Breast epithelium (tissue), 4 donors: ENCODE results near the gene VSTM2L. TPM values are rescaled to one million over a fixed set of nuclear protein-coding genes. Genes with fewer than 3 reads are reported as not detected.
A peak's percentile ranks its signal among the peaks of the same experiment; 100 is the strongest.

ENCODE experiments used
- DNase-seq, 2 donors: peaks; one replicate each; pipeline ENCODE4 v3.0.0-alpha.2; 2019; ENCODE audit warnings: low spot score in 2 of 2
- H3K27ac ChIP-seq, 2 donors: fragments of 200-600 bp; sonication (generic) in 1 of 2; one replicate each; pipeline ENCODE4 v1.5.1; 2016 to 2019; ENCODE audit warnings: mild to moderate bottlenecking in 1 of 2
- H3K27me3 ChIP-seq, 2 donors: fragments of 200-600 bp; sonication (generic) in 1 of 2; one replicate each; pipeline versions ENCODE4 v1.5.1 to v1.6.0; 2017 to 2019; ENCODE audit warnings: control low read depth in 1 of 2, mild to moderate bottlenecking in 1 of 2
- H3K36me3 ChIP-seq: fragments of 200-600 bp; one replicate; pipeline ENCODE4 v1.5.1; 2019
- H3K4me1 ChIP-seq, 2 donors: fragments of 200-600 bp; sonication (generic); one replicate each; pipeline ENCODE4 v1.5.1; 2016 to 2019; ENCODE audit warnings: control low read depth in 1 of 2
- H3K4me3 ChIP-seq, 3 donors: fragments of 200-600 bp; sonication (generic); 1 replicate in 2 of 3; 2 replicates in 1 of 3; pipeline ENCODE4 v1.5.1; 2016 to 2019; ENCODE audit warnings: mild to moderate bottlenecking in 3 of 3, moderate library complexity in 2 of 3
- H3K9me3 ChIP-seq, 2 donors: fragments of 200-600 bp; sonication (generic) in 1 of 2; one replicate each; pipeline ENCODE4 v1.5.1; 2016 to 2019; ENCODE audit warnings: control low read depth in 1 of 2
- CTCF ChIP-seq, 3 donors: fragments of 450-650 bp; IDR thresholded peaks; one replicate each; pipeline ENCODE4 v1.5.1; 2016 to 2017; ENCODE audit warnings: antibody characterized with exemption in 3 of 3, mild to moderate bottlenecking in 3 of 3, moderate library complexity in 3 of 3
- POLR2A ChIP-seq: fragments of 450-650 bp; IDR thresholded peaks from one replicate; pipeline ENCODE4 v1.6.1; 2016; ENCODE audit warnings: antibody characterized with exemption, mild to moderate bottlenecking, moderate library complexity
- POLR2AphosphoS5 ChIP-seq, 3 donors: sonication (generic); formaldehyde crosslinking; IDR thresholded peaks; one replicate each; pipeline ENCODE4 v1.6.1; 2017; ENCODE audit warnings: antibody characterized with exemption in 3 of 3
- intact Hi-C: fragments of 100-400 bp; cut with DNase I; formaldehyde crosslinking; loops from one replicate; pipeline ENCODE4 v1.15.1; 2023; ENCODE audit warnings: low total_unique reads
- total RNA-seq, 3 donors: library from RNA; depleted of rRNA; stranded (reverse); fragments of >200 nt; gene quantifications; one replicate each; pipeline ENCODE4 v1.1.0, GENCODE V29; 2016

The VSTM2L gene
- total RNA-seq, 3 donors from 2014 or later = 0.33 to 0.48 (median 0.44) TPM

GRCh38 chr20:37989601-37990295 is 86.8 kb downstream of the VSTM2L start:
- TF ChIP-seq POLR2A (no peak), CTCF (IDR thresholded peaks at IDR 0.05) (no peak), POLR2AphosphoS5 (IDR thresholded peaks at IDR 0.05) (no peak)
- intact Hi-C loops = no loop called here
- Histone ChIP-seq H3K36me3 (no peaks in the 10 kb centered on the region), H3K27ac (no peak overlapping the region), H3K9me3 (no peaks in the 10 kb centered on the region), H3K4me1 (peaks cover 0 to 8% of the 10 kb centered on the region in 2 donors), H3K4me3 (no peak overlapping the region), H3K27me3 (no peaks in the 10 kb centered on the region)
- DNase-seq = peak in 1 of 2 donors; percentile 37

- no peaks in the 10 kb centered on the region for H3K27me3 ChIP-seq
- peaks cover 3% of the 10 kb centered on the region for H3K36me3 ChIP-seq
- peak in 1 of 3 donors; percentile 26 for TF ChIP-seq POLR2AphosphoS5 (IDR thresholded peaks at IDR 0.05)
- no peak for TF ChIP-seq POLR2A
- TF ChIP-seq CTCF (IDR thresholded peaks at IDR 0.05) = no peak
- no peak overlapping the region for H3K4me3 ChIP-seq
- intact Hi-C loops = no loop called here
- DNase-seq = peak in 1 of 2 donors; percentile 61
- no peaks in the 10 kb centered on the region for H3K9me3 ChIP-seq
- H3K27ac ChIP-seq = peak overlapping the region in 1 of 2 donors; percentile 19
- peaks cover 0 to 8% of the 10 kb centered on the region in 2 donors for H3K4me1 ChIP-seq
These were observed 87.7 kb downstream of the VSTM2L start for GRCh38 chr20:37990571-37991151.

DNA sequence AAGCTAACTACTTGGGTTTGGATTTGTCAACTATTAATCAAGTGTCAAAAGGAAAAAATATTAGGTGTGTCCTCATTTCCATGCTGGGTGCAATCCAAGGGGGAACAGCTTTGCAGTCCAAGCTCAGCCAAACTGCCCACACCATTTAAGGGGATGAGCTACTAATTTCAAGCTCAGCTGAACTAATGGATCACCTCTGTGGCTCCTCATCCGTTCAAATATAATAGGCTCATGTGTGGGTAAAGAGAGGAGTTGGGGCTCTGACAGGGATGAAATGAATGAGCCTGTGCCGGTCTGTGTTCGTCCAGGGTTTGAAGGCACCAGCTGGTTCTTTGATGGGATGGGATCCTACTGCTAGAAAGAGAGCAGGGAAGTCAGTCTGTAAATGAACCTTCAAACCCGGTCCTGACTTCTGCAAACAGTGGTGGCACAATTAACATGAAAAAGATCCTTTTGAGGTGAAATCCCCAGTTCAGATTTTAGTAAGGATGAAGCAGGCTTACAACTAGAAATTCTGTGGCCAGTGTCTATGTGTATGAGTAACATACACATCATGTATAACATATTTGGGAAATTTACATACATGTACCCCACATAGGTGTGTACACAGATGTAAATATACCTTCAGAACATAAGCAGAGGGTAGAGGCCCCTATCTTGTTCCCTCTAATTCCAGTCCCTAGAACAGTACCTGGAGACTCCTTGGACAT is 88.4 kb downstream of the VSTM2L start:
- Histone ChIP-seq H3K27me3 (no peaks in the 10 kb centered on the region), H3K27ac (peak overlapping the region in 1 of 2 donors; percentile 19), H3K36me3 (peaks cover 7% of the 10 kb centered on the region), H3K4me3 (no peak overlapping the region), H3K4me1 (peaks cover 0 to 8% of the 10 kb centered on the region in 2 donors), H3K9me3 (no peaks in the 10 kb centered on the region)
- no peak for TF ChIP-seq CTCF (IDR thresholded peaks at IDR 0.05)
- TF ChIP-seq POLR2A = no peak
- TF ChIP-seq POLR2AphosphoS5 (IDR thresholded peaks at IDR 0.05) = no peak
- intact Hi-C loops = no loop called here
- no peak for DNase-seq

DNA sequence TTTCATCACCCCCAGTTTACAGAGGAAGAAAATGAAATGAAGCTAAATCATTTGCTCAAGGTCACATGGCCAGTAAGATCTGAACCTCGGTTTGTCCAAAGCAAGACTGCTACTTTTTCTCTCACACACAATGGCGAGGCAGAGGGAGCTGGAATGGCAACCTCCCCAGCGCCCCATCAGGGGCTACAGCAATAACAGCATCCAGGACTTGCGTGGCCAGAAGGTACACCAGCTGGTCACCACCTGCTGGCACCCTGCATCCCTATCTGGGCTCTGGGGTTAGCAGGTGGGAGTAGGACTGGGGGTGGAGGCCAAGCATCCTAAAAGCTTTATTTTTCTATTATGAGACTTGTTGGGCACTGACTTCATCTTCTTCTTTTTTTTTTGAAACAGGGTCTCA is 89.0 kb downstream of the VSTM2L start:
- H3K9me3 ChIP-seq = no peaks in the 10 kb centered on the region
- no peaks in the 10 kb centered on the region for H3K27me3 ChIP-seq
- intact Hi-C loops = no loop called here
- DNase-seq = no peak
- H3K36me3 ChIP-seq = peaks cover 7% of the 10 kb centered on the region
- peaks cover 0 to 5% of the 10 kb centered on the region in 2 donors for H3K4me1 ChIP-seq
- no peak overlapping the region for H3K27ac ChIP-seq
- TF ChIP-seq CTCF (IDR thresholded peaks at IDR 0.05) = no peak
- TF ChIP-seq POLR2AphosphoS5 (IDR thresholded peaks at IDR 0.05) = no peak
- TF ChIP-seq POLR2A = no peak
- no peak overlapping the region for H3K4me3 ChIP-seq
